GM23338 (cell line): ENCODE data around the gene ANKFN1.

Experiments used
- CTCF ChIP-seq, 2 experiments: fragments of 200-600 bp in 1 of 2; sonication (generic) in 1 of 2; conservative IDR thresholded peaks; 2 replicates each; pipeline versions ENCODE4 v1.5.1 to v1.6.1; 2016 to 2017; ENCODE audit warnings: antibody characterized with exemption in 2 of 2, low read depth in 2 of 2, mild to moderate bottlenecking in 2 of 2, moderate library complexity in 1 of 2
- EZH2 ChIP-seq: fragments of 200-600 bp; sonication (generic); IDR thresholded peaks from one replicate; pipeline ENCODE4 v1.8.0; 2017; ENCODE audit warnings: antibody characterized with exemption, mild to moderate bottlenecking, low read depth; ENCODE audit not compliant: unreplicated experiment
- EZH2phosphoT487 ChIP-seq: fragments of 200-600 bp; sonication (generic); IDR thresholded peaks from one replicate; pipeline ENCODE4 v1.8.1; 2018; ENCODE audit warnings: antibody characterized with exemption; ENCODE audit not compliant: unreplicated experiment
- JUNB ChIP-seq: IDR thresholded peaks from one replicate; pipeline ENCODE4 v1.6.1; 2016; ENCODE audit warnings: antibody characterized with exemption; ENCODE audit not compliant: unreplicated experiment
- POLR2AphosphoS5 ChIP-seq: IDR thresholded peaks from 2 replicates; pipeline ENCODE4 v1.6.1; 2016; ENCODE audit warnings: antibody characterized with exemption, low read depth
- REST ChIP-seq: IDR thresholded peaks from one replicate; pipeline ENCODE4 v1.6.1; 2018; ENCODE audit warnings: antibody characterized with exemption; ENCODE audit not compliant: unreplicated experiment

GRCh38 chr17:56468840-56469239, 315.6 kb downstream of the ANKFN1 start:
- TF ChIP-seq CTCF (conservative IDR thresholded peaks at IDR 0.05; ENCODE audit: low read depth in 2 of 2): no peak
- no peak for TF ChIP-seq JUNB
- TF ChIP-seq EZH2phosphoT487: no peak
- TF ChIP-seq EZH2: no peak
- TF ChIP-seq REST: no peak
- TF ChIP-seq POLR2AphosphoS5: no peak
